GM21423 (cell line): ENCODE data around the gene CLASP1.
"Not testable (repeated sequence)": the region's sequence is repeated elsewhere in the genome, so short reads cannot be mapped to it uniquely, and the experiment has no call there.

Source experiments
- ATAC-seq: cut with Tn5 transposase; IDR thresholded peaks from one replicate; pipeline ENCODE4 v1.9.1; 2021; ENCODE audit warnings: mild to moderate bottlenecking, moderate library complexity; ENCODE audit not compliant: unreplicated experiment

CLASP1 gene

DNA sequence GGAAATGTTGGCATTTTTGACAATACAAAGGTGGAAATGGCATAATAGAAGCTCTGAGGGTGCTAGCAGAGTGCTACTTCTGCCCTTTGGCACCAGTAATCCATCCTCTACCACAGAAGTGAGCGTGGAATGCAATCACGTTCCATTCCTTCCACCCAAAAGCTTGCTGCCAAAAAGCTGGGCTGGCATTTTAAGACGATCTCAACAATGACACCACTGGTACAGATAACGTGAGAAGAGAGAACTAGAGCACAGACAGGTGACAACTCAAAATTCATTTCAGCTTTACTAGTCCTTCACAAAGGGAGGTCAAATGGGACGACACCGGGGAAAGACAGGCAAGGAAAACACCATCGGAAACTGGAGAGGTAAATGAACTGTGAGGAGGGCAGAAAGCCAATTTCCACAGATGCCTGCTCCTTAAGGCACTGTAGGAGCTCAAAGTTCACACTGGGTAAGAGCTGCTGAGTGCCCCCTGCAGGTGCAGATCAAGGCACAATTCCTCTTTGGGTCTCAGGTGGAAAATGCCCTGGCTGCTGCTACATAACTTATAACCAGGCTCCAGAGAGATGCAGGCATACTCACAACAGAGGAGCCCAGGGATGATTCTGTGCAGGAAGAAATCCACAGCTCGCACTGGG is 169.3 kb downstream of the CLASP1 start:
- ATAC-seq: no peak

DNA sequence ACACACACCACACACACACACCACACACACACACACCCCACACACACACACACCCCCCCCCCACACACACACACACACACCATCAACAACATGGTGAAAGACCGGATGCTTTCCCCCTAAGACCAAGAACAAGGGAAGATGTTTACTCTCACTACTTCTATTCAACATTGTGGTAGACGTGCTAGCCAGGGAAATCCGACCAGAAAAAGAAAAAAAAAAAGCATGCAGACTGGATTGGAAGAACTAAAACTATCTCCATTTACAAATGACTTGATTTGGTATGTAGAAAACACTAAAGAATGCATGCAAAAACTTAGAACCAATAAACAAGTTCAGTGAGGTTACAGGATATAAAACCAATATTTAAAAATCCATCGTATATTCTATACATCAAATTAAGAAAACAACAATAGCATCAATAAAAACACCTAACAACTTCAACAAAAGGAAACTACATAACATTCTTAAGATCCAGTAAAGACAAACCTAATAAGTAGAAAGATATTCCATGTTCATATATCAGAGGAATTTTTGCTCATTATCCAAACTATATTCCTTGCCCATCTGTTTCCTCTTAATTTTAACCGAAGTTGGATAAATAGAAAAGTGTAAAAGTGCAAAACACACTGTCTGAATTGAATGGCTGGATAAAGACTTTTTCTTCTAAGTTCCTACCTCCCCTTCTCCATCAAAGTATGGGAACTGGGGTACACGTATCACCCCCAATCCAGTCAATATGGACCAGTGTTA is 170.1 kb downstream of the CLASP1 start:
- no peak for ATAC-seq

DNA sequence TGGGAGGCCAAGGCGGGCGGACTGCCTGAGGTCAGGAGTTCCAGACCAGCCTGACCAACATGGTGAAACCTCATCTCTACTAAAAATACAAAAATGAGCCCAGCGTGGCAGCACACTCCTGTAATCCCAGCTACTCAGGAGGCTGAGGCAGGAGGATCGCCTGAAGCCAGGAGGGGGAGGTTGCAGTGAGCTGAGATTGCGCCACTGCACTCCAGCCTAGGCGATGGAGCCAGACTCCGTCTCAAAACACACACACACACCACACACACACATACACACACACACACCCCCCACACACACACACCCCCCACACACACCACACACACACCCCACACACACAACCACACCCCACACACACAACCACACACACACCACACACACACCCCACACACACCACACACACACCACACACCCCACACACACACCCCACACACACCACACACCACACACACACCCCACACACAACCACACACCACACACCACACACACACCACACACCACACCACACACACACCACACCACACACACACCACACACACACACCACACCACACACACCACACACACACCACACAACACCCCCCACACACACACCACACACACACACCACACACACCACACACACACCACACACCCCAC is 170.8 kb downstream of the CLASP1 start:
- ATAC-seq: not testable (repeated sequence)

DNA sequence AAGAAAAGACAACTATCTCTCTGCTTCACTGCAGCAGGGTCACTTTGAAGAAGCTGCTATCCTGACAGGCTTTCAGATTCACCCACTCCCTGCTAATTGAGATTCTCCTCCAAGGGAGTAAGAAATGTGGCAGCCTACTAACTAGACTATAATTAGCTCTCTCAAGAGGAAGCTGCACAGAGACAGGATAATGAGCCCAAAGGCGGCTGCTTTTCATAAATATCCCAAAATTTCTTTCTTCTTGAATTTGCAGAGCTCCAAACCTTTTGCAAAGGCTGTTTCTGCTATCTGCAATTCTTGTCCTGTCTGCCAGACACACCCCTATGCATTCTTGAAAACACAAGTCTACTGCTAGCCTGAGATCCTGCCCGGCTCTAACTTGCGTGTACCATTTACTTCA is 172.6 kb downstream of the CLASP1 start:
- no peak for ATAC-seq

DNA sequence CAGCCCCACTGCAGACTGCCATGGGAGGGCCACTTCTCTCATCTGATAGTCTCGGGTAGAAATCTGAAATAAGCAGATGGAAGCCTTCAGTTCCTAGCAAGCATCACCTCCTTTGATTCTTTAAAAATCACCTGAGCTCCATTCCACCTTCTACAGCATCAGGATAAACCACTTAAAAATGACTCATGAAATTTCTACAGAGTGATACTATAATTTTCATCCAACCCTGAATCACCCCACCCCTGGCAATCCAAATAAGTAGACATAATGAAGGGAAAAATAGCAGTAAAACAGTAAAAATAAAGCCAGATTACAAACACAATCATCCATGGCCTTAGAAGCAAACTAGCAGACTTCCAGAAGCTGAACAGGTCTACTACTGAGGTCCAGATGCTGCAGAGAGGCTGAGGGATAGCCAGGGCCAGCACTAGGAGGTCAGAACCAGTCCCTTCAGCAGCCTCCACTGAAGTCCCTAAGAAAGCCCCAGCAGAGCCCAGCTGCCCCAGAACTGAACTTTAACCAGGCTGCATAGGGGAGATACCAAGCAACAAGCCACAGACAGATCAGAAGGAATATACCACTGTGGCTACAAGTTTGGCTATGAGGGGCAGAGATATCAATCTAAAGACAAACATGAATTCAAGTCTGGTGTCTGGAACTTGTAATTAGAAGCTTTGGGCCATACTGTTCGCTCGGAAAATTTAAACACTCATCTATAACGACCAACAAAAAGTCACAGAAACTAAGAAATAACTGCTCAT is 173.3 kb downstream of the CLASP1 start:
- ATAC-seq: no peak

DNA sequence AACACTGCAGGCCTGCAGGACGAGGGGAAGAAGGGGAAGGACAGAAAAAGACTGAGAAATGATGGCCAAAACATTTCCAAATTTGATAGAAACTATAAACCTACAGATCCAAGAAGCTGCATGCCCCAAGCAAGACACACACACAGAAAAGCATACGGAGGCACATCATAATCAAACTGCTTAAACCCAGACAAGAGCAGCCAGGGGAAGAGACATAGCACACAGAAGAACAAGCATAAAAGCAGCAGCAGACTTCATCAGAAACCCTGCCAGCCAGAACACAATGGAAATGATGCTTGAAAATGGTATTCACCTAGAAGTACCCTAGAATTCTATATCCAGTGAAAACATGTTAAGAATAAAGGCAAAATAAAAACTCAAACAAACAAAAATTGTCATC is 175.8 kb downstream of the CLASP1 start:
- no peak for ATAC-seq

DNA sequence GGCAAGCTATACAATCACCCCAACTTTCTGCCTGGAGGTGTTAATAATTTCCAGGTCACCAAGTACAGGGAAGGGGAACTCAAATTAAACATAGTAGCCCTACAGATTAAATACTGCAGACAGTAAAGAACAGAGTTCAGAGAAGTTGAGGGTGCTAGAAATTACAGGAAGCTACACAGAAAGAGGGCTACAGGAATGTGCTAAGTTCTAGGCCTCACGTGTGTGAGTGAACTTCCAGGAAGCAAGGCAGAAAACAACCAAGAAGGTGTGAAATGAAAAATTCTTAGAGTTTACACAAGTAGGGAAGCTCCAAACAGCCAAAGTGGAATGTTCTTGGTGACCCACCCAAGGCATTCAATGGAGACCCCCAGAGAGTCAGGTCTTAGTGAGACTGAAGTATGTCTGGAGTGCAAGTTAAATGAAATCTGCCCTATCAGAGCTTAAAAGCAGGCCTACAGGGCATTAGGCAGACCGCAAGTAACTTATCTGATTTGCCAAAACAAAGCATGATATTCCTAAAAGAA is 176.7 kb downstream of the CLASP1 start:
- no peak for ATAC-seq

DNA sequence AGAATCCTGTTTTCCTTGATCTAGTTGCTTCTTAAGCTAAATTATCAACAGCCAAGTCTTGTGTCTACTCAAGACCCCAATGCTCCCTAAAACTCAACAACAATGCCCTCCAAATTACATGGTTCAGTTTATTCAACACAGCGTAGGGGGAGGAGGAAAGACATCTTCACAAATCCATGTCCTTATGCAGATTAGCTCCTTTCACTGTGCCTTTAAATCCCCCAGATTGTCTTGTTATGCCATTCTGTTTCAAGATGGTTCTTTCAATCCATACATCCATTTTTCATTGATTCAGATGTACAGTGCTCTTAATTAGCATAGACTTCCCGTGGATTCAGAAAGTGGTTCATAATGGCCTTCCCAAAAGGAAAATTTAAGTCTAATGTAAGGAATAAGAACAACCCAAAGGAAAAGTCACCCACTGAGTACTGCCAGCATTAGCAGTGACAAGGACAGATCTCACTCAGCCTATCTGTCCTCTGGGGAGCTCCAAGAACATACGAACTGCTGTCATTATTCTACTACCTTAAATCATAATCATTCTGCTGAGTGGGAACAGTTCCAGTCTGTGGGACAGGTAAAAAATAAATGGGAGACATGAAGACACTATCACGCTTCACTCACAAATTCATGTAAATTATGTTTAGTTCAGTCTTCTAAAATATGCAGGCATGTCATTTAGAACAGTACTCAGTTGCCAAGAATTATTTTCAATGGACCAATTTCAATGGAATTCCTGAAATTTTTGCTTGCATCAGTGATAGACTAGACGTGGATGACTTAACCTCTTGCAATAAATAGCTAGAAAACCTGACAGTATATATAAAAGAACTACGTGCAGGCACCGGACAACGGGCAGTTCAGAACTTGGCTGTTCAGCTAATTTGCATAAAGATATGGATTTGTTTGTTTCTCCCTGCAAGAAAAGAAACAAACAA is 177.5 kb downstream of the CLASP1 start:
- ATAC-seq: no peak

DNA sequence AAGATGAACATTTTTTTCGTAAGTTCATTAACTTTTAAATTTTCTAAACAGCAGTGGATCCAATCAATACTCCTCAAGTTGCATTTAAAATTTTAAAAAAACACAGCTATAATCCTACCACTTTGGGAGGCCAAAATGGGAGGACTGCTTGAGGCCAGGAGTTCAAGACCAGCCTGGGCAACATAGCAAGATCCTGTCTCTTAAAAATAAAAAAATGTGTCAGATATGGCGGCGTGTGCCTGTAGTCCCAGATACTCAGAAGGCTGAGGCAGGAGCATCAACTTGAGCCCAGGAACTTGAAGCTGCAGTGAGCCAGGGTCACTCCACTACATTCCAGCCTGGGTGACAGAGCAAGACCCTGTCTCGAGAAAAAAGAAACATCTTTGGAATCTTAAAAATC is 178.3 kb downstream of the CLASP1 start:
- ATAC-seq: no peak

DNA sequence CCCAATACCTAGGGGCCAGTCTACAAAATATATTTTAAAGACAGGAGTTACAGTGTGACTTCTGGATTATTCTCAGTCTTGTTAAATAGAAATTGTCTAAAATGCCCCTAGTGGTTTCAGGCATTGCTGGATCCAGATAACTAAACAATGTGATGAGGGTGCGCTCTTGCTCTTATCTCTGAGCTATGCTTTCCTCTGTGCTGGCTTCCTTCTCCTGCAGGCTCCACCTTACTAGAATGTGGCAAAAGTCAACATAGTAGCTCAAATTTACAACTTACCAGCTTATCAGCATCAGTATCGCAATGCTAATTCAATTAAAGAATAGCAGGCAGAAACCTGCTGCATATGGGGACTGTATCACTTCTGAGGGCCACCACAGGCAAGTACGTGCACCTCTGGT is 179.9 kb downstream of the CLASP1 start:
- ATAC-seq: no peak

DNA sequence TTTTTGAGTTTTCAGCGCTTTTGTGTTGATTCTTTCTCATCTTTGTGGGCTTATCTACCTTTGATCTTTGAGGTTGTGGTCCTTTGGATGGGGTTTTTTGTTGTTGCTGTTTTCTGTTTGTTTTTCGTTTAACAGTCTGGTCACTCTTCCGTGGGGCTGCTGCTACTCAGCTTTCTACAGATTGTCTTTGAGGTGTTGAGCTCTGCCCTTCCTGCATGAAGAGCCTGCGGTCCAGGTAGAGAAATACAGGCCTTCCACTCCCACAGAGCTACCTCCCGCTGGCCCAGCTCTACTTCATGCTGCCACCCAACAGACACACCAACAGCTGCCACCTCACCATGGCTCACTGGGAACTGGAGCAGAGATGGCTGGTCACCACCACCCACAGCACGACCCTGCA is 180.3 kb downstream of the CLASP1 start:
- no peak for ATAC-seq

DNA sequence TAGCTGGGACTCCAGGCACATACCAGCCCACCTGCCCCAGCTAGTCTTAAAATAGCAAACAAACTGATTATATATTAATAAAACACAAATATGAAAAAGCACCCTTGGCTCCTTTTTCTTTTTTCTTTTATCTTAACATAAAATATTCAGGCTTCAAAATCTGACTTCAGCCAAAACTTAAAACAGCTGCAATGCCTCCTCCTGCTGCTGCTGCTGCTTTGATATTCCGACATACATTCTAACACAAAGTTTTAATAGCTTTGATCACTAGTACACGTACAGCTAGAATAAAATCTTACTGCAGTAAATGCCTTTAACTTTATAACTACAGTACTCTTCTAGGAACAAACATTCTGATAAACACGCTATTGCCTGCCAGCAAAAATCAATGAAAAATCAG is 190.0 kb downstream of the CLASP1 start:
- ATAC-seq: no peak

DNA sequence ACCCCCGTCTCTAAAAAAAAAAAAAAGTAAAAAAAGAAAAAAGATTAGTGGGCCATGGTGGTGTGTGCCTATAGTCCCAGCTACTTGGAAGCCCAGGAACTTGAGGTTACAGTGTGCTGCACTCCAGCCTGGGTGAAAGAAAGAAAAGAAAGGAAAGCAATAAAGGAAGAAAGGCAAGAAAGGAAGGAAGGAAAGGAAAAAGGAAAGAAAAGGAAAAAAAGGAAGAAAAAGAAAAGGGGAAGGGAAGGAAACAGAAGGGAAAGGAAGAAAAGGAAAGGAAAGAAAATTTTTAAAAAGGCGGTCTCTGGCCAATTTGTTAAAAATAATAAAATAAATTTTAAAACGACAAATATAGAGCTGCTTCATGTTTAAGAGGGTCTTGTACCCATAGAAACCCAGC is 192.9 kb downstream of the CLASP1 start:
- ATAC-seq: no peak

DNA sequence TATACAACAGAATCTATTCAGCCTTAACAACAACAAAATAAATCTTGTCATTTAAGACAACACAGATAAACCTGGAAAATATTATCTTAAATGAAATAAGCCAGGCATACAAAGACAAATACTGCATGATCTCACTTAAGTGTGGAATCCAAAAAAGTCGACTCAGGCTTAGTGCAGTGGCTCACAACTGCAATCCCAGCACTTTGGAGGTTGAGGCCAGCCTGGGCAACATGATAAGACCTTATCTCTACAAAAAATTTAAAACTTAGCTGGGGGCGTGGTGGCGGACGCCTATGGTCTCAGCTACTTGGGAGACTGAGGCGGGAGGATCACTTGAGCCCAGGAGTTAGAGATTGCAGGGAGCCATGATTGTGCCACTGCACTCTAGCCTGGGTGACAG is 193.8 kb downstream of the CLASP1 start:
- no peak for ATAC-seq

DNA sequence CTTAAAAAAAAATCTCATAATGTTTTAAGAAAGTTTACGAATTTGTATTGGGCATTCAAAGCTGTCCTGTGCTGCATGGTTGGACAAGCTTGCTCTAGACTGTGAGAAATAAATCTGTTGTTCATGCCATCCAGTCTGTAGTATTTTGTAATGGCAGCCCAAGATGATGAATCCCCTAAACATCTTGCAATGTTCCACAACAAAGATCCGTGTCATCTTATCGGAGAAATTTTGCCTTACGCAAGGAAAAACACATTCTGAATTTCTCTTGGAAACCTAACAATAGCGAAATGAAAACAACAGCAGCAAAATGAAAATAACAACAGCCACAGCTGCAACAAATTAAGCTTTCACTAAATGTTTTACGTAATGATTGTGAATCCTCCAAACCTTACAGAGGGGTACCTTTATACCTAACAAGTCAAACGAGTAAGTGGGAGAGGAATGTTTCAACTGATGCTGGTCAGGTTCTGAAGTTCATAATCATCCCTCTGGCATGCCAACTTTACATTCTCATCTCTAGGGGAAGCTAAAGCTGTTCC is 194.6 kb downstream of the CLASP1 start:
- ATAC-seq: no peak

DNA sequence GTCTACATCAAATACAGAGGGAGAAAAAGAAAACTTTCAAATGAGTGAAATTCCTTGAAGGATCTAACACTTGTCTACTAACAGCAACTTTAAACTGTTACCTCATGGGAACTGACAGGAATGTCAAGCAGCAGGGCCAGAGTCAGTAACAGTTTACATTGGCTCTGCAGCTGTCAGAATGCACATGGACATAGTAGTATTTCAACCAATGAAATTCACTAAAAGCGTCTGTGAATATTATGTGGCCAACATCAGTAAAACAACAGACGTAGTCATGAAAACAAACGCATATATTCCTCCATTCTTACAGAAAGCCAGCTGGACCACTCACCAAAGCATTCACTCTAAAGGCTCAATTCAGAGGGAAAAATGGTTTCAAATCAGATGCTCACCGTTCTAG is 197.9 kb downstream of the CLASP1 start:
- no peak for ATAC-seq

DNA sequence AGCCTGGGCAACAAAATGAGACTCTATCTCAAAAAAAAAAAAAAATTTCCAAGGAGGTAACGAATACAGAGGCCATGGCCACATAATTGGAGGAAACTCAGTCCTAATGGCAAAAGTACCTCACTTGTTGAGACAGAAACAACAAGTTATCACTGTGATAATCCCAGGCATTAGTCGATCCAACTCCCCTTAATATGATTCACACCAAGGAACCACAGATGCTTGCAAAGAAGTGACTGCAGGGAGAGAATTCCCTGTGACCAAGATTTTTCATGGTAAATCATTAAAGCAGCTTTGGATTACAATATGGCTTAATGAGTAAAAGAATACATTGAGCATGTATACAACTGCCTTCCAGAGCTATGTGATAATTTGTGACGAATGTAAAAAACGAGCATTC is 199.0 kb downstream of the CLASP1 start:
- ATAC-seq: no peak

DNA sequence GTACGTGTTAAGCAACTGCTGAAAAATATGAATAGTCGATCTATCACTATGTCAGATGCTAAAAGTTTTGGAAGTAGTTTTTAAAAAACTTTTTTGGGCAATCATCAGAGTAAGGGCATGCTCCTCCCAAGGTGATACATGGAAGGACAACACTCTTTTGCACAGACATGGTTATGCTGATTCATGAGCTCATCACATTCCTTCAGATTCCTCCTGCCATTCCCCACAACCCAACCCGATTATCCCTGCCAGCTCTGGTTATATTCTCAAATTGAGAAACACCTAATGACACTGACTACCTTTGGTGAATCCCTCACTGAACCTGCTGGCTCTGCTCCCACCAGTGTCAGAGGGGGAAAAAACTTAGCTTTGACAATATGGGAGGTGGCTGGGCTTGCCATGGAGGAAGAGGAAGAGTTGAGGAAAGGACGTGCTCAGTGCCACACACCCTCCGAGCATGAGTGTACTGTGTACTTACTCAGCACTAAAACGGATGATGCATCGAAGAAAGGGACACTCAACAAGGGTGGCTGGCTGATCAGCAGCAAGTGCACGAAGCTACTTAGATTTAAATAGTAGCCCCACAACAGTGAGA is 202.5 kb downstream of the CLASP1 start:
- no peak for ATAC-seq

DNA sequence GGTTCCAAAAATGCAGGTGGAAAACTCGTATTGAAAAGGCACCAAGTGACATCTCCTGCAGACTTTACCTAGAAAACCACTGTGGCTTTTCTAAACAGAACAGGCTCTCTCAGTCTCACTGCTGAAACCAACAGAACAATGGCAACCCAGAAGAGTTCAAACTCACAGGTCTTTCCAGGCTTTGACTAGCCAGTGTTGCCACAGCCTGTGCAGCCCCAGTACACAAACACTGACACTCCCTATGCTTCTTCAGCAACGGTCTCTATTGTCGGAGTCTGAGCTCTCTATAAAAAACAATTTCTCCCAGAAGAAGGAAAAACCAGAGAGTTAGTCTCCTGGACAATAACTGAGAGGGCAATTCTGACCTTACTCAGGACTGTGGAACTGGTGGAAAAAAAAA is 206.4 kb downstream of the CLASP1 start:
- no peak for ATAC-seq

DNA sequence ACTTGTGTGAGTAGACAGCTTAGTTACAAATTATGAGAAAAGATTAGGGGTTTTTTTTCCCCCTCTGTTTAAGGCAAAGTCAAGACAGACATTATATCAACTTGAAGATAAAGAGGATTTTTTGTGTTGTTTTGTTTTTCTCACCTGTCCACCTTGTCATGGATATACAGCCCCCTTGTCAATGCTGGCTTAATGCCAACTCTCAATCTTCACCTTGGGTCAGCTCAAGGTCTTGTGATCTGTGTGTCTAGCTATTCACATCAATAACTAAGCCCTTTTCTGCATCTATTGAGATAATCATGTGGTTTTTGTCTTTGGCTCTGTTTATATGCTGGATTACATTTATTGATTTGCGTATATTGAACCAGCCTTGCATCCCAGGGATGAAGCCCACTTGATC is 211.0 kb downstream of the CLASP1 start:
- not testable (repeated sequence) for ATAC-seq
